GM18520 (cell line): ENCODE measurements around the gene ACSL5.

Experiments
- ATAC-seq: cut with Tn5 transposase; IDR thresholded peaks from one replicate; pipeline ENCODE4 v1.9.1; 2021; ENCODE audit not compliant: unreplicated experiment

The ACSL5 gene

GRCh38 chr10:112373912-112374338 lies at the start of gene ACSL5:
Gene ACSL5 (plus strand): TSS chr10:112374116. CDS start chr10:112394947, 20,831 bp downstream.
- no peak for ATAC-seq

GRCh38 chr10:112327678-112328077 lies 46.2 kb upstream of the ACSL5 start:
- ATAC-seq, result no peak

GRCh38 chr10:112330162-112330561 lies 43.8 kb upstream of the ACSL5 start:
- ATAC-seq, result no peak

- ATAC-seq, result no peak
Measured at GRCh38 chr10:112330607-112331160, 43.2 kb upstream of the ACSL5 start.

- no peak for ATAC-seq
Measured at GRCh38 chr10:112332022-112332421, 41.9 kb upstream of the ACSL5 start.

- no peak for ATAC-seq
Measured at GRCh38 chr10:112332509-112333228, 41.2 kb upstream of the ACSL5 start.

- ATAC-seq, result no peak
Measured at GRCh38 chr10:112333452-112333851, 40.5 kb upstream of the ACSL5 start.

GRCh38 chr10:112335111-112335867 lies 38.6 kb upstream of the ACSL5 start:
- ATAC-seq, result no peak

GRCh38 chr10:112335868-112336265 lies 38.0 kb upstream of the ACSL5 start:
- ATAC-seq, result no peak

GRCh38 chr10:112336556-112337201 lies 37.2 kb upstream of the ACSL5 start:
- no peak for ATAC-seq

GRCh38 chr10:112338957-112339356 lies 35.0 kb upstream of the ACSL5 start:
- no peak for ATAC-seq

GRCh38 chr10:112340601-112341000 lies 33.3 kb upstream of the ACSL5 start:
- ATAC-seq, result no peak

GRCh38 chr10:112343056-112343806 lies 30.7 kb upstream of the ACSL5 start:
- no peak for ATAC-seq

GRCh38 chr10:112344261-112344660 lies 29.7 kb upstream of the ACSL5 start:
- no peak for ATAC-seq

GRCh38 chr10:112345202-112345601 lies 28.7 kb upstream of the ACSL5 start:
- ATAC-seq, result no peak

- ATAC-seq, result no peak
Measured at GRCh38 chr10:112345743-112346142, 28.2 kb upstream of the ACSL5 start.

GRCh38 chr10:112346774-112347173 lies 27.1 kb upstream of the ACSL5 start:
- ATAC-seq, result no peak

GRCh38 chr10:112347709-112348671 lies 25.9 kb upstream of the ACSL5 start:
- no peak for ATAC-seq

- ATAC-seq, result no peak
Measured at GRCh38 chr10:112348759-112349158, 25.2 kb upstream of the ACSL5 start.
